K562 (cell line): ENCODE data around the gene CD19. TPM values are rescaled to one million over a fixed set of nuclear protein-coding genes. Genes with fewer than 3 reads are reported as not detected.

Source experiments
- ARHGAP35 ChIP-seq: fragments of 450-650 bp; IDR thresholded peaks from 2 replicates; pipeline ENCODE4 v1.6.1; 2018; ENCODE audit not compliant: partially characterized antibody
- BDP1 ChIP-seq: IDR thresholded peaks from 3 replicates; pipeline ENCODE4 v1.6.1; 2011; ENCODE audit not compliant: insufficient read length, insufficient read depth
- CCNT2 ChIP-seq: IDR thresholded peaks from 2 replicates; pipeline ENCODE4 v1.6.1; 2011; ENCODE audit warnings: borderline replicate concordance, low read depth, mild to moderate bottlenecking, moderate library complexity, mixed read lengths, low read length; ENCODE audit not compliant: insufficient read length; ENCODE audit errors: extremely low read depth
- ETV6 ChIP-seq, 3 experiments: fragments of 150-350 bp in 1 of 3; sonication (generic) in 1 of 3; formaldehyde crosslinking in 1 of 3; IDR thresholded peaks; 2 replicates each; pipeline versions ENCODE4 v1.6.1 to v1.8.0; 2014 to 2022; ENCODE audit warnings: borderline replicate concordance in 2 of 3, low read depth in 2 of 3, antibody characterized with exemption in 1 of 3, low read length in 1 of 3, mild to moderate bottlenecking in 1 of 3, missing genetic modification reagents in 1 of 3
- FOXO4 ChIP-seq: fragments of 450-650 bp; formaldehyde crosslinking; IDR thresholded peaks from 2 replicates; pipeline ENCODE4 v1.4.0; 2020; ENCODE audit warnings: mild to moderate bottlenecking, moderate library complexity
- GTF2E2 ChIP-seq: fragments of 200-800 bp; sonication (Bioruptor generic); IDR thresholded peaks from 2 replicates; pipeline ENCODE4 v1.6.1; 2016; ENCODE audit warnings: missing genetic modification characterization, missing compliant biosample characterization
- NELFE ChIP-seq: IDR thresholded peaks from 2 replicates; pipeline ENCODE4 v1.6.1; 2011; ENCODE audit warnings: mild to moderate bottlenecking; ENCODE audit not compliant: insufficient read depth, insufficient read length
- POLR2A ChIP-seq: fragments of 450-650 bp; conservative IDR thresholded peaks from 2 replicates; pipeline ENCODE4 v1.6.1; 2016
- PRDM10 ChIP-seq: fragments of 450-650 bp; IDR thresholded peaks from 2 replicates; pipeline ENCODE4 v1.6.1; 2018; ENCODE audit not compliant: partially characterized antibody
- SIN3A ChIP-seq, 2 experiments: fragments of 150-350 bp in 1 of 2; IDR thresholded peaks; 2 replicates each; pipeline ENCODE4 v1.6.1; 2011 to 2016; ENCODE audit warnings: borderline replicate concordance in 2 of 2, low read depth in 2 of 2, low read length in 2 of 2, mild to moderate bottlenecking in 2 of 2, moderate library complexity in 2 of 2; ENCODE audit not compliant: control insufficient read depth in 1 of 2
- SNIP1 ChIP-seq: fragments of 450-650 bp; IDR thresholded peaks from 2 replicates; pipeline ENCODE4 v1.7.1; 2017; ENCODE audit warnings: low read depth, mild to moderate bottlenecking
- SREBF1 ChIP-seq: fragments of 150-350 bp; IDR thresholded peaks from 2 replicates; pipeline ENCODE4 v1.6.1; 2014; ENCODE audit warnings: antibody characterized with exemption, low read depth, low read length, borderline replicate concordance
- TCF15 ChIP-seq: fragments of 250-450 bp; sonication (Bioruptor Pico); IDR thresholded peaks from 2 replicates; pipeline ENCODE4 v1.8.0; 2022; ENCODE audit warnings: moderate library complexity, mild to moderate bottlenecking, inconsistent platforms
- TEAD1 ChIP-seq, 2 experiments: fragments of 450-650 bp in 1 of 2; sonication (generic) in 1 of 2; formaldehyde crosslinking; IDR thresholded peaks; 2 replicates each; pipeline versions ENCODE4 v1.4.0 to v1.8.0; 2020 to 2022; ENCODE audit warnings: mild to moderate bottlenecking in 2 of 2, missing genetic modification reagents in 1 of 2
- XRCC4 ChIP-seq: IDR thresholded peaks from one replicate; pipeline ENCODE4 v1.6.1; 2011; ENCODE audit not compliant: insufficient read depth, insufficient read length; ENCODE audit errors: extremely low read depth
- ZHX1 ChIP-seq: fragments of 150-350 bp; conservative IDR thresholded peaks from 2 replicates; pipeline ENCODE4 v1.6.1; 2014; ENCODE audit warnings: low read length
- ZNF780A ChIP-seq: fragments of 250-450 bp; sonication (Bioruptor Pico); IDR thresholded peaks from 2 replicates; pipeline ENCODE4 v1.5.0; 2021; ENCODE audit warnings: mild to moderate bottlenecking
- polyA plus RNA-seq, 8 experiments: library from polyadenylated mRNA; depleted of rRNA in 4 of 8; stranded (reverse) in 5 of 8; unstranded in 3 of 8; fragments of >200 nt; fragmentation: Nextera tagmentation in 2 of 8; fragmentation: Illumina TruSeq in 1 of 8; extraction: Ambion mirVana in 2 of 8; extraction: Trizol in 1 of 8; gene quantifications; 2 replicates each; pipeline versions ENCODE4 v1.2.1 to v1.2.3, GENCODE V29; 2011 to 2014; ENCODE audit warnings: inconsistent platforms in 1 of 8, missing spikeins in 1 of 8
- total RNA-seq, 7 experiments: library from RNA; depleted of rRNA in 6 of 7; stranded (reverse); fragments of >200 nt in 6 of 7; fragmentation: Illumina TruSeq in 2 of 7; extraction: Trizol in 2 of 7; gene quantifications; 2 replicates each; pipeline versions ENCODE4 v1.2.1 to v1.2.3, GENCODE V29; 2011 to 2021; ENCODE audit warnings: low replicate concordance in 1 of 7

Gene CD19
- total and polyA plus RNA-seq, 9 of the 15 experiments (the other 6 are each of a cell fraction or from before 2014, with no cell fraction given) = 0.27 to 3.7 (median 2.0) TPM; not detected in 1

- TF ChIP-seq PRDM10 (peak; percentile 72), SREBF1 (peak; percentile 83), SNIP1 (no peak), NELFE (no peak), TEAD1 (CRISPR knock-in tag; IDR thresholded peaks at IDR 0.05) (peak in 1 of 2 experiments; percentile 8; a peak in 1 of 4 replicates), TCF15 (CRISPR knock-in tag) (no peak), ZNF780A (CRISPR knock-in tag) (no peak), ETV6 (IDR thresholded peaks at IDR 0.05; ENCODE audit: borderline replicate concordance in 1 of 2, low read depth in 2 of 2, low read length in 1 of 2) (no peak), ETV6 (CRISPR knock-in tag; IDR thresholded peaks at IDR 0.05; ENCODE audit: borderline replicate concordance) (no peak), BDP1 (no peak), CCNT2 (peak; percentile 78), SIN3A (IDR thresholded peaks at IDR 0.05; ENCODE audit: borderline replicate concordance in 2 of 2, control insufficient read depth in 1 of 2, low read depth in 2 of 2, low read length in 2 of 2) (peak; percentile 93 to 97), POLR2A (peak; percentile 82), ARHGAP35 (no peak), ZHX1 (no peak), GTF2E2 (tag) (0 out of 2 replicates have a peak, but pooled peaks have one; percentile 53), XRCC4 (no peak), FOXO4 (CRISPR knock-in tag) (no peak)
These were observed 42.8 kb downstream of the CD19 start, which contains the start of gene SPNS1 (continued) for GRCh38 chr16:28974437-28975157.
